ENCODE measurements around the gene LRRC4C.

The LRRC4C gene

GRCh38 chr11:41458154-41458553 lies 1.3 kb downstream of the LRRC4C start:
- Histone ChIP-seq H3K27me3 (replicated peaks; ENCODE audit: control insufficient read depth, insufficient read depth, low read length) (no peaks in the 10 kb centered on the region), H3K4me3 (replicated peaks; ENCODE audit: low read depth, low read length) (no peak overlapping the region), H3K36me3 (ENCODE audit: control insufficient read depth, insufficient read depth, low read length) (no peaks in the 10 kb centered on the region)
- no peak for TF ChIP-seq CTCF (IDR thresholded peaks at IDR 0.05; ENCODE audit: insufficient read depth, low read length, poor library complexity, severe bottlenecking)
- DNase-seq (ENCODE audit: extremely low read depth, insufficient read length) = no peak

- Histone ChIP-seq H3K27me3 (replicated peaks; ENCODE audit: control insufficient read depth, insufficient read depth, low read length) (no peaks in the 10 kb centered on the region), H3K4me3 (replicated peaks; ENCODE audit: low read depth, low read length) (no peak overlapping the region), H3K36me3 (ENCODE audit: control insufficient read depth, insufficient read depth, low read length) (no peaks in the 10 kb centered on the region)
- DNase-seq (ENCODE audit: extremely low read depth, insufficient read length) = no peak
- no peak for TF ChIP-seq CTCF (IDR thresholded peaks at IDR 0.05; ENCODE audit: insufficient read depth, low read length, poor library complexity, severe bottlenecking)
Measured at GRCh38 chr11:41457216-41458014, 2.0 kb downstream of the LRRC4C start.

- no peaks in the 10 kb centered on the region for H3K27me3 ChIP-seq (replicated peaks; ENCODE audit: control insufficient read depth, insufficient read depth, low read length)
- no peak for TF ChIP-seq CTCF (IDR thresholded peaks at IDR 0.05; ENCODE audit: insufficient read depth, low read length, poor library complexity, severe bottlenecking)
- no peak for DNase-seq (ENCODE audit: extremely low read depth, insufficient read length)
- no peak overlapping the region for H3K4me3 ChIP-seq (replicated peaks; ENCODE audit: low read depth, low read length)
- no peaks in the 10 kb centered on the region for H3K36me3 ChIP-seq (ENCODE audit: control insufficient read depth, insufficient read depth, low read length)
Measured at GRCh38 chr11:41456269-41456668, 3.2 kb downstream of the LRRC4C start.

GRCh38 chr11:41451011-41451410 lies 8.4 kb downstream of the LRRC4C start:
- Histone ChIP-seq H3K27me3 (replicated peaks; ENCODE audit: control insufficient read depth, insufficient read depth, low read length) (no peaks in the 10 kb centered on the region), H3K4me3 (replicated peaks; ENCODE audit: low read depth, low read length) (no peak overlapping the region), H3K36me3 (ENCODE audit: control insufficient read depth, insufficient read depth, low read length) (no peaks in the 10 kb centered on the region)
- no peak for TF ChIP-seq CTCF (IDR thresholded peaks at IDR 0.05; ENCODE audit: insufficient read depth, low read length, poor library complexity, severe bottlenecking)
- no peak for DNase-seq (ENCODE audit: extremely low read depth, insufficient read length)

- no peak for DNase-seq (ENCODE audit: extremely low read depth, insufficient read length)
- no peaks in the 10 kb centered on the region for H3K36me3 ChIP-seq (ENCODE audit: control insufficient read depth, insufficient read depth, low read length)
- no peak for TF ChIP-seq CTCF (IDR thresholded peaks at IDR 0.05; ENCODE audit: insufficient read depth, low read length, poor library complexity, severe bottlenecking)
Measured at GRCh38 chr11:41449483-41450050, 9.9 kb downstream of the LRRC4C start.

More at GRCh38 chr11:41449483-41450050, 9.9 kb downstream of the LRRC4C start:
- Histone ChIP-seq H3K4me3 (replicated peaks; ENCODE audit: low read depth, low read length) (no peak overlapping the region), H3K27me3 (replicated peaks; ENCODE audit: control insufficient read depth, insufficient read depth, low read length) (no peaks in the 10 kb centered on the region)
